ENCODE results near the gene LYL1. TPM values are rescaled to one million over a fixed set of nuclear protein-coding genes. Genes with fewer than 3 reads are reported as not detected.

Gene LYL1
- total RNA-seq, 1 donor from 2014 or later: 27.2 TPM

DNA sequence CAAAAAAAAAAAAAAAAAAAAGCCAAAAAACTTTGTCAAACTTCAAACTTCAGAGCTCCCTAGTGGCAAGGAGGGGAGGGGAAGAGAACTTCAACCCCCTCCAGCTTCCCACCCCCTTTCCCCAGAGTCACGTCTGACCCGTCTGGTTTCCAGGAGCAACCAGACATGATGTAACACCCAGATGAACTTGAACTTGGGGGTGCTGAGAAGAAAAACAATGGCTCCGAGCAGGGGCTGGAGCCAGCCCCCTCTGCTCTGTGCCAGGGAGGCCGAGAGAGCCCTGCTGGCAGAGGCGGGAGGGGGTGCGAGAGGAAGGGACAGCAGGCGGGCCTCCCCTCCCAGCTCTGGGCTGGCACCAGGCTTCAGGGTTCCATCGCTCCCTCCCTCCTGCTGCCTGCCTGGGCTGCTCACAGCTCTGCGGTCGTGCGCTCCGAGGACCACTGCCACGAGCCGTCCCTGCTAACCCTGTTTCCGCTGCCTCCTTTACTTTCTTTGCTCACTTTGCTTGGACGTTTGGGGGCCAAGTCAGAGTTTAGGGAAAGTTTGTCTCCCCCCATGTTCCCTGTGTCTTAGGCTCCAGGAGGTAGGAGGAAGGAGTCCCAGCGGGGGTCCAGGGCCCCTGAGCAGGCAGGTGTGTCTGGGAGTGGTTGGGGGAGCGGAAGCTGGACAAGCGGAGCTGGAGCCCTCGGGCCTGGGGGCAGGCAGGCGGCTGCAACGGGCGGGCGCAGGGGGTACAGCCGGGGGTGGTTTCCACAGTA lies 11.1 kb downstream of the LYL1 start:
- H3K27me3 ChIP-seq (ENCODE audit: low read depth): no peaks in the 10 kb centered on the region
- H3K36me3 ChIP-seq: peaks cover 47% of the 10 kb centered on the region
- DNase-seq (no peak), ATAC-seq (peak; percentile 4 to 17)
- H3K4me1 ChIP-seq: peaks cover 60% of the 10 kb centered on the region
- H3K27ac ChIP-seq: peak overlapping the region; percentile 72
- H3K4me3 ChIP-seq: no peak overlapping the region
- TF ChIP-seq, protein P1, sequence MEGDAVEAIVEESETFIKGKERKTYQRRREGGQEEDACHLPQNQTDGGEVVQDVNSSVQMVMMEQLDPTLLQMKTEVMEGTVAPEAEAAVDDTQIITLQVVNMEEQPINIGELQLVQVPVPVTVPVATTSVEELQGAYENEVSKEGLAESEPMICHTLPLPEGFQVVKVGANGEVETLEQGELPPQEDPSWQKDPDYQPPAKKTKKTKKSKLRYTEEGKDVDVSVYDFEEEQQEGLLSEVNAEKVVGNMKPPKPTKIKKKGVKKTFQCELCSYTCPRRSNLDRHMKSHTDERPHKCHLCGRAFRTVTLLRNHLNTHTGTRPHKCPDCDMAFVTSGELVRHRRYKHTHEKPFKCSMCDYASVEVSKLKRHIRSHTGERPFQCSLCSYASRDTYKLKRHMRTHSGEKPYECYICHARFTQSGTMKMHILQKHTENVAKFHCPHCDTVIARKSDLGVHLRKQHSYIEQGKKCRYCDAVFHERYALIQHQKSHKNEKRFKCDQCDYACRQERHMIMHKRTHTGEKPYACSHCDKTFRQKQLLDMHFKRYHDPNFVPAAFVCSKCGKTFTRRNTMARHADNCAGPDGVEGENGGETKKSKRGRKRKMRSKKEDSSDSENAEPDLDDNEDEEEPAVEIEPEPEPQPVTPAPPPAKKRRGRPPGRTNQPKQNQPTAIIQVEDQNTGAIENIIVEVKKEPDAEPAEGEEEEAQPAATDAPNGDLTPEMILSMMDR (IDR thresholded peaks at IDR 0.05): no peak
- H3K9me3 ChIP-seq: no peaks in the 10 kb centered on the region
- intact Hi-C loops (cut with DNase I): no loop called here

DNA sequence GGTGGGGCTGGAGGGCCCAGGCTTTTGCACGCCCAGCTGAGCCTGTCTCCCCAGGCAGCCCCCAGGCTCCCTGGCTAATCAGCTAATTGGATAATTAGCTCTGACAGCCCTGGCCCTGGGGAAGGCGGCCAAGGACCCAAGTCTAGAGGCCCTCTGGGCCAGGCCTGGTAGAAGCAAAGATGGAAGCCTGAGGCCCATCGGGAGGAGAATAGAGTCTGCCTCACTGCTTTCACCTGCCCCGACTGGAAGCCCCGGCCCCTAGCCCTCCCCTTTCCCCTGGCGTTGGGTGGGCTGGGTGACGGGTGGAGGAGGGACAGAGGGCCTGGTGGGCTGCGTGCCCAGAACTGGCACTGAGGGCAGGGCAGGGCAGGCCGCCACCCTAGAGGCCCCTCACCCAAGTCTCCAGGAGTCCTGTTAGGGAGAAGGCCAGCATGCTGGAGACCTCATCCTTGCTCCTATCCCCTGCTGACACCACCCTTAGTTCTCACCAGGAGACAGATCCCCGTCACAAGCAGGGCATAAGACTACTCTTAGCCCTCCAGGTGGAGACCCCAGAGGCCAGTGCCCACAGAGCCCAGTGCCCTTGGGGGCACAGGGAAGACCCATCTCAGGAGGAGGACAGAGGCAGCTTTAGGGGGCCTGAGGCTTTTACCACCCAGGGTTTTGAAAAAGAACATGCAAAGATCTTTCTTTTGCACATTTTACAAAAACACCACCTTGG lies 12.0 kb downstream of the LYL1 start:
- DNase-seq (no peak), ATAC-seq (no peak)
- Histone ChIP-seq H3K27me3 (ENCODE audit: low read depth) (no peaks in the 10 kb centered on the region), H3K27ac (peak overlapping the region; percentile 34), H3K4me3 (no peak overlapping the region), H3K4me1 (peaks cover 60% of the 10 kb centered on the region), H3K9me3 (no peaks in the 10 kb centered on the region), H3K36me3 (peaks cover 52% of the 10 kb centered on the region)
- TF ChIP-seq, protein P1 (IDR thresholded peaks at IDR 0.05): no peak
- intact Hi-C loops (cut with DNase I): no loop called here

DNA sequence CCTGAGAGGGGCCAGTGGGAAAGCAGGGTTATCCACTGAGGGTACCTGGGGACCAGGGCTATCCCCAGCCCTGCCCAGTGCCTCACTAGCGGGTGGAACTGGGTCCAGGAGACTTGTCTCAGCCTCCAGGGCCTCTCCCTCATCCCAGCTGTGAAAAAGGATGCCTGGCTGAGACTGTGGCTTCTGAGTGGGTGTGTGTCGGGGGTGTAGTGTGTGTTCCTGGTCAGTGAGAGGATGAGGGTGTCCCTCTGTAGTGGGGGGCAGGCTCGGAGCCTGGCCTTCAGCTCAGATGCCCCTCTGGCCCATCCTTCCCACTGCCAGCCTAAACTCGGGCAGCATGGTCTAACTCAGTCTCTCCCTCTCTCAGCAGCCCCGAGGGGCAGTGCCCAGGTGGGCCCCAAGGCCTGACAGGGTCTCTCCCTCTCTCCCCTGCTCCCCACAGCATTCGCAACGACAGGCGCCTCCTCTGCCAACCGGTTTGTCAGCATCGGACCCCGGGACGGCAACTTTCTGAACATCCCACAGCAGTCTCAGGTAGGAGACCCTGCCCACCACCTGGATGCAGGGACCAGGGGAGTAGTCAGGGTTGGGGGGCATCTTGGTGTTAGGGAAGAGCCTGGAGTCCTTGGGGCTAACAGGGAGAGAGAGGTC lies 12.7 kb downstream of the LYL1 start:
- intact Hi-C loops (cut with DNase I): no loop called here
- DNase-seq: no peak
- H3K4me3 ChIP-seq: no peak overlapping the region
- no peaks in the 10 kb centered on the region for H3K9me3 ChIP-seq
- H3K36me3 ChIP-seq: peaks cover 47% of the 10 kb centered on the region
- no peak for ATAC-seq
- TF ChIP-seq, protein P1 (IDR thresholded peaks at IDR 0.05): no peak
- peaks cover 61% of the 10 kb centered on the region for H3K4me1 ChIP-seq
- H3K27ac ChIP-seq: peak overlapping the region; percentile 34
- H3K27me3 ChIP-seq (ENCODE audit: low read depth): no peaks in the 10 kb centered on the region

GRCh38 chr19:13089139-13089856 lies 13.4 kb downstream of the LYL1 start:
- TF ChIP-seq, protein P1 (IDR thresholded peaks at IDR 0.05): no peak
- DNase-seq (no peak), ATAC-seq (no peak)
- H3K27ac ChIP-seq: peak overlapping the region; percentile 34
- intact Hi-C loops (cut with DNase I): no loop called here
- no peak overlapping the region for H3K4me3 ChIP-seq
- H3K9me3 ChIP-seq: no peaks in the 10 kb centered on the region
- H3K36me3 ChIP-seq: peaks cover 44% of the 10 kb centered on the region
- H3K4me1 ChIP-seq: peaks cover 55% of the 10 kb centered on the region
- H3K27me3 ChIP-seq (ENCODE audit: low read depth): no peaks in the 10 kb centered on the region
